ENCODE measurements around the gene CARD14. TPM values are rescaled to one million over a fixed set of nuclear protein-coding genes. Genes with fewer than 3 reads are reported as not detected.
A peak's percentile ranks its signal among the peaks of the same experiment; 100 is the strongest.

CARD14 gene
- total and polyA plus RNA-seq, 2 of the 13 experiments (the other 11 are each of a cell fraction or from before 2014, with no cell fraction given), result 0.11 TPM; not detected in 1

- Histone ChIP-seq H3K27me3 (ENCODE audit: control insufficient read depth in 1 of 2, insufficient read depth in 2 of 2, low read length in 2 of 2) (no peaks in the 10 kb centered on the region), H3K4me1 (ENCODE audit: insufficient read depth, low read length) (peaks cover 23% of the 10 kb centered on the region), H3K9me3 (ENCODE audit: low read length) (no peaks in the 10 kb centered on the region), H3K27ac (ENCODE audit: extremely low read length, insufficient read depth, low read length) (no peak overlapping the region), H3K4me3 (replicated peaks in 1 of 3; ENCODE audit: insufficient read depth in 1 of 3, low read depth in 2 of 3, low read length in 3 of 3) (no peak overlapping the region), H3K4me2 (ENCODE audit: low read depth, low read length) (no peak overlapping the region), H3K36me3 (replicated peaks in 1 of 2; ENCODE audit: control insufficient read depth in 1 of 2, insufficient read depth in 2 of 2, low read length in 2 of 2) (peaks cover 0 to 1% of the 10 kb centered on the region in 2 experiments; a peak in 1 of 5 replicates), H3K79me2 (ENCODE audit: insufficient read depth, low read length) (peaks cover 9% of the 10 kb centered on the region), H2AFZ (ENCODE audit: low read length) (no peak overlapping the region), H4K20me1 (ENCODE audit: insufficient read depth, low read length) (no peaks in the 10 kb centered on the region), H3K9ac (ENCODE audit: insufficient read depth, low read depth, low read length) (no peak overlapping the region)
- in situ Hi-C loops (cut with HindIII; ENCODE audit: extremely low pct_ligation_motif_present, low pct_unique_long_range_greater_than_20kb) (no loop called here), intact Hi-C loops (cut with micrococcal nuclease; ENCODE audit: unreplicated experiment) (no loop called here)
- TF ChIP-seq ZFYVE20 (CRISPR knock-in tag; IDR thresholded peaks at IDR 0.05; ENCODE audit: borderline replicate concordance, low read depth) (no peak), HDAC2 (CRISPR knock-in tag; IDR thresholded peaks at IDR 0.05) (no peak), ZNF713 (CRISPR knock-in tag; IDR thresholded peaks at IDR 0.05) (no peak), GPBP1L1 (CRISPR knock-in tag; IDR thresholded peaks at IDR 0.05) (no peak), ZNF44 (CRISPR knock-in tag; IDR thresholded peaks at IDR 0.05) (no peak), ZNF768 (CRISPR knock-in tag; IDR thresholded peaks at IDR 0.05) (peak; percentile 25; the same call in 1 of the 2 replicates), AGO1 (IDR thresholded peaks at IDR 0.05; ENCODE audit: low read depth, low read length, poor library complexity, severe bottlenecking) (no peak)
- BruUV-seq (replicated peaks), result no TSS peak
- FAIRE-seq (no peak), DNase-seq (ENCODE audit: low spot score) (no peak), ATAC-seq (no peak)
- ChIA-PET POLR2A (no interaction called here), CTCF (ENCODE audit: low intra/inter-chr PET ratio, low total read pairs) (no interaction called here)
- 98% methylated on average over 18 of the region's 18 CpGs for WGBS (ENCODE audit: low lambda C conversion rate)
These were observed 53.4 kb downstream of the CARD14 start for GRCh38 chr17:80223142-80223815.
